Heart right ventricle (tissue), 16 donors: ENCODE data around the gene PHLDB1. TPM values are rescaled to one million over a fixed set of nuclear protein-coding genes. Genes with fewer than 3 reads are reported as not detected.

ENCODE experiments used
- ATAC-seq, 8 donors: fragments of 200-7000 bp; cut with Tn5 transposase; one replicate each; pipeline ENCODE4 v1.9.1; 2020; ENCODE audit warnings: mild to moderate bottlenecking in 8 of 8, moderate library complexity in 8 of 8, moderate number of reproducible peaks in 1 of 8
- DNase-seq, 2 donors: peaks; one replicate each; pipeline ENCODE4 v3.0.0-alpha.2; 2020
- H3K27ac ChIP-seq, 10 donors: fragments of 200-600 bp; sonication (generic) in 2 of 10; one replicate each; pipeline versions ENCODE4 v1.5.0 to v1.8.0; 2020 to 2022; ENCODE audit warnings: mild to moderate bottlenecking in 3 of 10
- H3K27me3 ChIP-seq, 7 donors: fragments of 200-600 bp; one replicate each; pipeline ENCODE4 v1.8.0; 2021 to 2022; ENCODE audit warnings: mild to moderate bottlenecking in 2 of 7
- H3K36me3 ChIP-seq, 9 donors: fragments of 200-600 bp; sonication (generic) in 1 of 9; one replicate each; pipeline versions ENCODE4 v1.5.0 to v1.8.0; 2020 to 2022; ENCODE audit warnings: mild to moderate bottlenecking in 2 of 9
- H3K4me1 ChIP-seq, 9 donors: fragments of 200-600 bp; sonication (generic) in 1 of 9; one replicate each; pipeline versions ENCODE4 v1.5.0 to v1.8.0; 2020 to 2022; ENCODE audit warnings: mild to moderate bottlenecking in 4 of 9
- H3K4me3 ChIP-seq, 10 donors: fragments of 200-600 bp; sonication (generic) in 2 of 10; one replicate each; pipeline versions ENCODE4 v1.5.0 to v1.8.0; 2020 to 2022; ENCODE audit warnings: mild to moderate bottlenecking in 7 of 10, moderate library complexity in 2 of 10
- H3K9me3 ChIP-seq, 11 donors: fragments of 200-600 bp in 10 of 11; sonication (generic) in 2 of 11; one replicate each; pipeline versions ENCODE4 v1.5.0 to v1.8.0; 2013 to 2022; ENCODE audit warnings: mild to moderate bottlenecking in 2 of 11, control low read depth in 1 of 11, moderate library complexity in 1 of 11
- WGBS, 2 donors: extraction: QIAGEN DNeasy Blood & Tissue Kit; methylation state at CpG; one replicate each; pipeline ENCODE4 v1.1.7; 2013; ENCODE audit warnings: inconsistent platforms in 1 of 2; 5-methylcytosine and 5-hydroxymethylcytosine counted together
- intact Hi-C, 10 donors: fragments of 100-400 bp; cut with DNase I; formaldehyde crosslinking; loops; one replicate each; pipeline versions ENCODE4 v1.11.1 to v1.14.2; 2022
- polyA plus RNA-seq, 2 donors: library from polyadenylated mRNA; stranded (reverse); fragments of 200-250 nt; gene quantifications; one replicate each; pipeline ENCODE4 v1.2.3, GENCODE V29; 2013
- total RNA-seq, 10 donors: library from RNA; stranded (reverse); fragmentation: NEBNext Ultra II Directional in 3 of 10; extraction: Animal tissue kit (Norgen Biotek cat#: 25700) in 3 of 10; gene quantifications; one replicate each; pipeline versions ENCODE4 v1.2.1 to v1.2.4, GENCODE V29; 2021 to 2023
- TF ChIP-seq, protein P1 (sequence below), 9 donors: fragments of 200-600 bp; sonication (generic) in 2 of 9; IDR thresholded peaks; one replicate each; pipeline versions ENCODE4 v1.5.0 to v1.8.0; 2021 to 2022; ENCODE audit warnings: antibody characterized with exemption in 9 of 9, mild to moderate bottlenecking in 5 of 9, moderate library complexity in 1 of 9
- donor health status: Arrhythmogenic right ventricular cardiomyopathy.
- donor health status: ischemic (EF 13 %, LVEDD 7.1; RV severe dilation, severe dysfunction).
- donor health status: healthy with polysubstance abuse.
- donor health status: DM: no; HTN: yes; CAD: no.
- donor health status: DM: no; HTN: no; CAD: no.
- donor health status: ischemic (EF 25% LVEDD 6.9; RV normal size, moderate dysfunction).
- donor health status: ischemic (EF 25% LVEDD 5.7; RV mildly dilated, moderate dysfunction).
- donor health status: healthy.
- donor health status: DM: yes; HTN: yes; CAD: no.
- donor health status: Ischemic cardiomyopathy.
- donor health status: ischemic (EF 35%, LVEDD 5.7; RV mildly dilated, moderate dysfunction).
- donor health status: nonischemic (EF 11% LVEDD 7.7; RV severe dilation, severe dysfunction).
- donor health status: DM: yes; HTN: yes; CAD: no.
- donor health status: PGD.
- donor health status: ischemic (EF 29% LVEDD 5.4; RV normal size, mild dysfunction).
- donor health status: nonischemic (EF 23%, LVEDD 6.1; RV moderate dilation, normal function).

The PHLDB1 gene
- total and polyA plus RNA-seq, 12 donors, result 74.9 to 259 (median 114) TPM

- H3K36me3 ChIP-seq, result peaks cover 0 to 59% (median 35%) of the 10 kb centered on the region in 9 donors
- TF ChIP-seq, protein P1, sequence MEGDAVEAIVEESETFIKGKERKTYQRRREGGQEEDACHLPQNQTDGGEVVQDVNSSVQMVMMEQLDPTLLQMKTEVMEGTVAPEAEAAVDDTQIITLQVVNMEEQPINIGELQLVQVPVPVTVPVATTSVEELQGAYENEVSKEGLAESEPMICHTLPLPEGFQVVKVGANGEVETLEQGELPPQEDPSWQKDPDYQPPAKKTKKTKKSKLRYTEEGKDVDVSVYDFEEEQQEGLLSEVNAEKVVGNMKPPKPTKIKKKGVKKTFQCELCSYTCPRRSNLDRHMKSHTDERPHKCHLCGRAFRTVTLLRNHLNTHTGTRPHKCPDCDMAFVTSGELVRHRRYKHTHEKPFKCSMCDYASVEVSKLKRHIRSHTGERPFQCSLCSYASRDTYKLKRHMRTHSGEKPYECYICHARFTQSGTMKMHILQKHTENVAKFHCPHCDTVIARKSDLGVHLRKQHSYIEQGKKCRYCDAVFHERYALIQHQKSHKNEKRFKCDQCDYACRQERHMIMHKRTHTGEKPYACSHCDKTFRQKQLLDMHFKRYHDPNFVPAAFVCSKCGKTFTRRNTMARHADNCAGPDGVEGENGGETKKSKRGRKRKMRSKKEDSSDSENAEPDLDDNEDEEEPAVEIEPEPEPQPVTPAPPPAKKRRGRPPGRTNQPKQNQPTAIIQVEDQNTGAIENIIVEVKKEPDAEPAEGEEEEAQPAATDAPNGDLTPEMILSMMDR (IDR thresholded peaks at IDR 0.05), result no peak
- H3K27ac ChIP-seq, result peak overlapping the region; percentile 33 to 96 (median 90)
- DNase-seq, result no peak
- ATAC-seq, result peak in 1 of 8 donors; percentile 1
- peaks cover 48 to 99% (median 74%) of the 10 kb centered on the region in 9 donors for H3K4me1 ChIP-seq
- WGBS, 2 donors, result 33 to 45% methylated on average over 4 of the region's 4 CpGs
- H3K9me3 ChIP-seq, result no peaks in the 10 kb centered on the region
- intact Hi-C loops, result no loop called here
- H3K27me3 ChIP-seq, result peaks cover 0 to 16% (median 0%) of the 10 kb centered on the region in 7 donors
- peak overlapping the region; percentile 19 to 64 (median 58) for H3K4me3 ChIP-seq
Measured at GRCh38 chr11:118621784-118622375, 14.5 kb downstream of the PHLDB1 start.

GRCh38 chr11:118622376-118623268 is 15.2 kb downstream of the PHLDB1 start:
- DNase-seq, result peak; percentile 55 to 67
- ATAC-seq, result peak; percentile 17 to 61 (median 46)
- TF ChIP-seq, protein P1 (IDR thresholded peaks at IDR 0.05), result no peak
- WGBS, 2 donors, result 36 to 49% methylated on average over 9 of the region's 9 CpGs
- intact Hi-C loops, result no loop called here
- Histone ChIP-seq H3K27ac (peak overlapping the region; percentile 62 to 96 (median 90)), H3K4me1 (peaks cover 41 to 99% (median 67%) of the 10 kb centered on the region in 9 donors), H3K36me3 (peaks cover 3 to 59% (median 35%) of the 10 kb centered on the region in 9 donors), H3K27me3 (peaks cover 0 to 16% (median 0%) of the 10 kb centered on the region in 7 donors), H3K9me3 (no peaks in the 10 kb centered on the region), H3K4me3 (peak overlapping the region in 8 of 10 donors; percentile 40 to 64 (median 60))

DNA sequence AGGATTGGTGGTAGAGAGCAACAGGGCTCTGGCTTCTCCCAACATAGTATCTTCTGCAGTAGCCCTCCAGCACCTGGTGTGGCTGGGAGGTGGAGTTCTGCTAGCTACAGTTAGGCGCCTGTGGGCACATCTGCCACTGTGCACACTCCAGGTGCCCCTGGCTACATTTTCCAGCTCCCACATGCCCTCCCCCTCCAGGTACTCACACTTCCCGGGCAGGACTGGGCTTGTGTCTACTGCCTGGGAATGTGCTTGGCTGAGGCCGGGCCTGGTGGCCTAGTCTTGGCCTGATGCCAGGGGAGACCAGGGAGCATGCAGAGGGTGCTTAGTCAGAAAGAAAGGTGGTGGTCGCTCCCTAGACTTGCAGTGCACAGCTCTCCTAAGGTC is 15.8 kb downstream of the PHLDB1 start:
- TF ChIP-seq, protein P1 (IDR thresholded peaks at IDR 0.05), result no peak
- H3K4me1 ChIP-seq, result peaks cover 43 to 99% (median 67%) of the 10 kb centered on the region in 9 donors
- peaks cover 0 to 16% (median 0%) of the 10 kb centered on the region in 7 donors for H3K27me3 ChIP-seq
- H3K9me3 ChIP-seq, result no peaks in the 10 kb centered on the region
- peak overlapping the region in 3 of 10 donors; percentile 5 to 60 (median 17) for H3K4me3 ChIP-seq
- peak in 2 of 8 donors; percentile 0 for ATAC-seq
- 30 to 42% methylated on average over 4 of the region's 4 CpGs for WGBS, 2 donors
- peak overlapping the region; percentile 62 to 96 (median 90) for H3K27ac ChIP-seq
- DNase-seq, result no peak
- intact Hi-C loops, result no loop called here
- H3K36me3 ChIP-seq, result peaks cover 5 to 60% (median 37%) of the 10 kb centered on the region in 9 donors

- Histone ChIP-seq H3K36me3 (peaks cover 5 to 72% (median 56%) of the 10 kb centered on the region in 9 donors), H3K27me3 (peaks cover 0 to 16% (median 0%) of the 10 kb centered on the region in 7 donors), H3K9me3 (no peaks in the 10 kb centered on the region), H3K4me3 (no peak overlapping the region), H3K4me1 (peaks cover 47 to 99% (median 67%) of the 10 kb centered on the region in 9 donors), H3K27ac (peak overlapping the region in 2 of 10 donors; percentile 7 to 44)
- 76 to 80% methylated on average over 6 of the region's 6 CpGs for WGBS, 2 donors
- intact Hi-C loops, result no loop called here
- DNase-seq, result no peak
- no peak for ATAC-seq
- TF ChIP-seq, protein P1 (IDR thresholded peaks at IDR 0.05), result no peak
Measured at GRCh38 chr11:118625036-118625690, 17.7 kb downstream of the PHLDB1 start.
